Stimulated activated memory B cell treated with anti-CD40 and anti-IgM and Interleukin-4, amounts not matched to agents 10 μg/mL and 1 μg/mL and 100 μg/mL, for 72 hours (primary cell): ENCODE data around the gene CIAO3.

Experiments
- ATAC-seq: fragments of 150-1000 bp; cut with Tn5 transposase; 2 replicates; pipeline ENCODE4 v1.10.0; 2021
- H3K27ac Mint-ChIP-seq: one replicate; pipeline ENCODE4 v1.8.0; 2022; ENCODE audit warnings: mild to moderate bottlenecking, mixed read lengths
- H3K27me3 Mint-ChIP-seq: one replicate; pipeline ENCODE4 v1.8.0; 2022; ENCODE audit warnings: mixed read lengths
- H3K36me3 Mint-ChIP-seq: one replicate; pipeline ENCODE4 v1.8.0; 2022; ENCODE audit warnings: mixed read lengths
- H3K4me1 Mint-ChIP-seq: one replicate; pipeline ENCODE4 v1.8.0; 2022; ENCODE audit warnings: mixed read lengths
- H3K4me3 Mint-ChIP-seq: one replicate; pipeline ENCODE4 v1.8.0; 2022; ENCODE audit warnings: mild to moderate bottlenecking, moderate library complexity, mixed read lengths
- H3K9me3 Mint-ChIP-seq: one replicate; pipeline ENCODE4 v1.8.0; 2022; ENCODE audit warnings: mixed read lengths

The CIAO3 gene

DNA sequence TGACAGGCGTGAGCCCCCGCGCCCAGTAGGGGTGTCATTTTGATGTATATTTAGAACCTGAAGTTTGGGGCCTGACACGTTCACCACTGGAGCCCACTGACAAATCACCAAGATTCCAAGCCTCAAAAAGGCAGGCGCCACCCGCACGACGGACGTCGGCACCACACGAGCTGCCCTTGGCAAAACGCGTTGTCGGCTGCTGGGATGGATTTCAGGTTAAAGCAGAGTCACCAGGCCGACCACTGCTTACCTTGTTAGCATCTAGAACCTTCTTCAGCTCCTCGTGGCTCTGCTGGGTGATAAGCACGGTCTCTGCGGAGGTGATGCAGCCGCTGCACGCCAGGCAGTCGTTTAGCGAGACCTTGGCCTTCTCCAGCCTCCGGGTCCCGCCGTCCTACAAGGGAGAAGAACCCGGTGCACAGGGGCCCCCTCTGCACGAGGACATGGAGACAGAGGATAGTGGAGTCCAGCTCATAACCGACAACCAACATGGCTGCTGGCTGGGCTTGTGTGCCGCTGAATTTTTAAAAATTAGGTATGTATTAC, 3.8 kb downstream of the CIAO3 start:
- no peak for ATAC-seq
- Mint-ChIP-seq H3K27ac (peak overlapping the region; percentile 88), H3K27me3 (no peaks in the 10 kb centered on the region), H3K4me1 (peaks cover 46% of the 10 kb centered on the region), H3K36me3 (peaks cover 25% of the 10 kb centered on the region), H3K4me3 (no peak overlapping the region), H3K9me3 (no peaks in the 10 kb centered on the region)

DNA sequence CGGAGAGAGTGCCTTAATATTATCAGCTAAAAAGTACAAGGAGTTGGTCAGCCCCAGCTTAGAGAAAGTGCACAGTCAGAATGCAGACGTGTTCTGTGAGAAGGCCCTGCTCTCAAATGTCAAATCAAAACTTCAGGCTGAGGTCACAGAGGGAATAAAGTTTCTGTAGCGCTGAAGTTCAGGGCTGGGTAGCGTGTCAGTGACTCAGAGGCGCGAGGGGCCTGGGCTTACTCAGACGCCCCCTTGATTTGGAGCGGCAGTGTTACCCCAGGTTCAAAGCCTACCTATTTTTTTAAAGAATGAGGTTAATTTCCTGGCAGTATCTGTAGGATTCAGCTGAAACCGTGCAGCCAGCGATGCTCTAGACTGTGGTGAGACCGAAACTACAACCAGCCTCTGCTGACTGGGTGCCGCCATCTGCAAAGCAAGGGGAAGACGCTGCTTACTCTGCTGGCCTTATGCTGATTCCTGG, 4.8 kb downstream of the CIAO3 start:
- Mint-ChIP-seq H3K36me3 (peaks cover 25% of the 10 kb centered on the region), H3K9me3 (no peaks in the 10 kb centered on the region), H3K27me3 (no peaks in the 10 kb centered on the region), H3K27ac (peak overlapping the region; percentile 80), H3K4me1 (peaks cover 46% of the 10 kb centered on the region), H3K4me3 (peak overlapping the region; percentile 62)
- ATAC-seq, result peak; percentile 59

DNA sequence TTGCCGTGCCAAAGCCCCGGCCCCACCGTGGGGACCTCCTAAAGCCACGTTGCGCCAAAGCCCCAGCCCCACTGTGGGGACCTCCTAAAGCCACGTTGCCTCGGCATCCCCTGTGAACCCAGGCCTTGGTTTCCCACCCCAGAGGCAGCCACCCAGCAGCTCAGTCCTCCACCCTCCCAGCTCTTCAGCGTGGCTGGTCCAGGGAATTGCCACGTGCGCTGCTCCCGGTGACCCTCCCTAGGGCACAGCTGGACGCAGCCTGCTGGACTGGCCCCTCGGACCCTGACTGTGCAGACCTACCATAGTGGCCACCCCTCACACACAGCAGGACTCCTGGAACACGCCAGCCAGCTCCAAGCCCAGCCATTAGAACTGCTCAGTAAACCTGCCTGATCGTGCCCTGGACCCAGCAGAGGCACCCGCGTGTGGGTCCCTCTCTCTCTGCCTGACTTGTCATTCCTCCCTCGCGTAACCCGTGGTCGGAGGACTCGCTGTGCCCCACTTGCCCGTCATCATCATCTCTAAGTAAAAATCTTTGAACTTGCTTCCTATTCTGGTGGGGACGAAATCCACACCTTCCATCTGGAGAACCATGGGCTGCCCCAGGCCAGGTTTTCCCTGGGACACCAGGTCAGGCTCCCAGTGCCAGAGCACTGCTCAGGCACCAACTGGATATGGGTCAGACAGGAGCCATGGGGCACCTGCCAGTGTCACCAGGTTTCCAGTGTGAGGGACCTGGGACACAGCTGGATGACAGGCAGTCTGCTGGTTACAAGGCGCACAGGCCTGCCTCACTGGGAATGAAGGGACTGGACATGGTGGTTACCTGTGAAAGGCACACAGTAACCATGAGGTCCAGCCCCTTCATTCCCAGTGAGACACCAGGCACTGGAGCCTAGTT, 5.6 kb downstream of the CIAO3 start:
- ATAC-seq, result no peak
- no peak overlapping the region for H3K4me3 Mint-ChIP-seq
- H3K27me3 Mint-ChIP-seq, result no peaks in the 10 kb centered on the region
- H3K4me1 Mint-ChIP-seq, result peaks cover 45% of the 10 kb centered on the region
- H3K9me3 Mint-ChIP-seq, result no peaks in the 10 kb centered on the region
- peak overlapping the region; percentile 80 for H3K27ac Mint-ChIP-seq
- H3K36me3 Mint-ChIP-seq, result peaks cover 25% of the 10 kb centered on the region

- Mint-ChIP-seq H3K27me3 (no peaks in the 10 kb centered on the region), H3K9me3 (no peaks in the 10 kb centered on the region), H3K27ac (no peak overlapping the region), H3K4me3 (no peak overlapping the region), H3K4me1 (peaks cover 37% of the 10 kb centered on the region), H3K36me3 (peaks cover 25% of the 10 kb centered on the region)
- no peak for ATAC-seq
Measured at GRCh38 chr16:734208-734980, 6.4 kb downstream of the CIAO3 start.

- peaks cover 30% of the 10 kb centered on the region for H3K4me1 Mint-ChIP-seq
- no peak overlapping the region for H3K4me3 Mint-ChIP-seq
- peaks cover 25% of the 10 kb centered on the region for H3K36me3 Mint-ChIP-seq
- H3K9me3 Mint-ChIP-seq, result no peaks in the 10 kb centered on the region
- no peaks in the 10 kb centered on the region for H3K27me3 Mint-ChIP-seq
- ATAC-seq, result no peak
- H3K27ac Mint-ChIP-seq, result no peak overlapping the region
Measured at GRCh38 chr16:733382-734207, 7.2 kb downstream of the CIAO3 start.

GRCh38 chr16:732936-733335, 7.9 kb downstream of the CIAO3 start:
- no peak for ATAC-seq
- Mint-ChIP-seq H3K9me3 (no peaks in the 10 kb centered on the region), H3K4me1 (peaks cover 26% of the 10 kb centered on the region), H3K27ac (no peak overlapping the region), H3K36me3 (peaks cover 25% of the 10 kb centered on the region), H3K27me3 (no peaks in the 10 kb centered on the region), H3K4me3 (no peak overlapping the region)

- H3K9me3 Mint-ChIP-seq, result no peaks in the 10 kb centered on the region
- no peaks in the 10 kb centered on the region for H3K27me3 Mint-ChIP-seq
- no peak for ATAC-seq
- H3K36me3 Mint-ChIP-seq, result peaks cover 25% of the 10 kb centered on the region
- H3K27ac Mint-ChIP-seq, result no peak overlapping the region
- H3K4me1 Mint-ChIP-seq, result peaks cover 20% of the 10 kb centered on the region
- H3K4me3 Mint-ChIP-seq, result no peak overlapping the region
Measured at GRCh38 chr16:732332-732731, 8.5 kb downstream of the CIAO3 start.

- no peak overlapping the region for H3K4me3 Mint-ChIP-seq
- peaks cover 18% of the 10 kb centered on the region for H3K36me3 Mint-ChIP-seq
- H3K27me3 Mint-ChIP-seq, result no peaks in the 10 kb centered on the region
- H3K4me1 Mint-ChIP-seq, result peaks cover 18% of the 10 kb centered on the region
- ATAC-seq, result no peak
- no peak overlapping the region for H3K27ac Mint-ChIP-seq
- no peaks in the 10 kb centered on the region for H3K9me3 Mint-ChIP-seq
Measured at GRCh38 chr16:730666-731509, 9.9 kb downstream of the CIAO3 start.

DNA sequence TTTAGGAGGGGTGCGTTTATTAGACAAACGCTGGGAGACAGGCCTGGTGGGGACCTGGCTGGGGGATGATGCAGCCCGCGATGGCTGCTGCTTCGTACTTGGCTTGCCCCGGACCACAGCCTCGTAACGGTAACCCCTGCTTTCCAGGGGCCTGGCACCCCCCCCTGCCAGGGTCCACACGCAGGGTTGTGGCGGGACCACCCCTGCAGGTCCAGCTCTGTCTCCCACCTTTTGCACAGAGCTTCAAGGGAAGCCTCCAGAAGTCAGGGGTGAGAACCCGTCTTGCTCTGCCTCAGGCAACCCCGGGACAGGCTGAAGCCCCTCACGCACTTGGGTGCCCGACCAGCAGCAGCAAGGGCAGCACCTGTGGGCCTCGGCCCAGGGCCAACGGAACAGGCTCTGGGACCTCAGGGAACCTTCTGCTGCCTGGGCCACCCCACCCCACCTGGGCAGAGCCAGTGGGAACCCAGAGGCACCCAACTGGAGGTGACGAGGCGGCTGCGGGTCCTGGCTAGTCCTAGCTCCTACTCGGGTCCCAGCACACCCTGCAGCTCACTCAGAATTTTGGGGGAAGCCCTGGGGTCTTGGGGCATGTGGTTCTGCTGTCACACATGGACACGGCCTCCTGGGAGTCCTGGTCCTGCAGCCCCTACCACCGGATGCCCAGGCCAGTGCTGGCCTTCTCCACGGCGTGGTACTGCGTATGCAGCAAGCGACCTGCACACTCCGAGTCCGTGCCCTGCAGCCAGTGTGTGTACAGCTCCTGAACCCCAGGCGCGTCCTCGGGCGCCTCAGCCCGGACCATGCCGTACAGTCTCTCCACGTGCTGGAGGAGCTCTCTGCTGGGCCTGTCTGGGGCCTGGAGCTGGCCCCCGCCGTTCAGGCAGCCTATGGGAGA, 10.8 kb downstream of the CIAO3 start:
- Mint-ChIP-seq H3K27me3 (no peaks in the 10 kb centered on the region), H3K4me3 (no peak overlapping the region), H3K4me1 (peaks cover 18% of the 10 kb centered on the region), H3K36me3 (peaks cover 12% of the 10 kb centered on the region), H3K27ac (no peak overlapping the region), H3K9me3 (no peaks in the 10 kb centered on the region)
- no peak for ATAC-seq

GRCh38 chr16:728890-729744, 11.7 kb downstream of the CIAO3 start:
- no peak for ATAC-seq
- H3K4me1 Mint-ChIP-seq, result peaks cover 18% of the 10 kb centered on the region
- H3K9me3 Mint-ChIP-seq, result no peaks in the 10 kb centered on the region
- H3K36me3 Mint-ChIP-seq, result peaks cover 6% of the 10 kb centered on the region
- no peak overlapping the region for H3K27ac Mint-ChIP-seq
- H3K27me3 Mint-ChIP-seq, result no peaks in the 10 kb centered on the region
- H3K4me3 Mint-ChIP-seq, result peak overlapping the region; percentile 72

GRCh38 chr16:728131-728889, 12.5 kb downstream of the CIAO3 start:
- H3K9me3 Mint-ChIP-seq, result no peaks in the 10 kb centered on the region
- peak overlapping the region; percentile 72 for H3K4me3 Mint-ChIP-seq
- no peak overlapping the region for H3K27ac Mint-ChIP-seq
- peaks cover 6% of the 10 kb centered on the region for H3K36me3 Mint-ChIP-seq
- ATAC-seq, result peak; percentile 63
- peaks cover 23% of the 10 kb centered on the region for H3K4me1 Mint-ChIP-seq
- no peaks in the 10 kb centered on the region for H3K27me3 Mint-ChIP-seq
